Measurements from ENCODE around the gene SUGP2. TPM values are rescaled to one million over a fixed set of nuclear protein-coding genes. Genes with fewer than 3 reads are reported as not detected.

Gene SUGP2
- total RNA-seq, 2 experiments from 2014 or later: 126 to 192 TPM

DNA sequence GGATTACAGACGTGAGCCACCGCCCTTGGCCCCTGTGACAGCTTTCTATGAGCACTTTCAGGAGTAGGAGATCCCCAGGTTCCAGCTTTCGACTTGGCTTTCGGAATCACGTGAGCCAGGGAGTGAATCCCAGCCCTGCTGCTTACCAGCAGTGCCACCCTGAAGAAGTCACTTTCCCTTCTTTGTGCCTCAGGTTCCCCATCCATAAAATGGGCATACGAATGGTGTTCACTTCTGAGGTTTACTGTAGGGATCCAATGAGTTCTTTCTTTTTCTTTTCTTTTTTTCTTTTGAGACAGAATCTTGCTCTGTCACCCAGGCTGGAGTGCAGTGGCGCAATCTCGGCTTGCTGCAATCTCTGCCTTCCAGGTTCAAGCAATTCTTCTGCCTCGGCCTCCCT lies 88.0 kb downstream of the SUGP2 start:
- no peak for DNase-seq
- H3K27ac Mint-ChIP-seq: no peak overlapping the region
- H3K9me3 Mint-ChIP-seq (ENCODE audit: low read depth): no peaks in the 10 kb centered on the region
- H3K4me1 Mint-ChIP-seq: peaks cover 5% of the 10 kb centered on the region
- H3K27me3 Mint-ChIP-seq: peaks cover 25% of the 10 kb centered on the region
- ATAC-seq: no peak
- H3K4me3 Mint-ChIP-seq: no peak overlapping the region
- CTCF ChIA-PET: no interaction called here
- H3K36me3 Mint-ChIP-seq: no peaks in the 10 kb centered on the region

GRCh38 chr19:18943465-18943864 lies 89.9 kb downstream of the SUGP2 start:
- no peaks in the 10 kb centered on the region for H3K9me3 Mint-ChIP-seq (ENCODE audit: low read depth)
- H3K4me3 Mint-ChIP-seq: no peak overlapping the region
- H3K36me3 Mint-ChIP-seq: no peaks in the 10 kb centered on the region
- CTCF ChIA-PET: no interaction called here
- H3K27ac Mint-ChIP-seq: no peak overlapping the region
- DNase-seq (no peak), ATAC-seq (no peak)
- peaks cover 2% of the 10 kb centered on the region for H3K4me1 Mint-ChIP-seq
- H3K27me3 Mint-ChIP-seq: peaks cover 38% of the 10 kb centered on the region

- no peak overlapping the region for H3K4me3 Mint-ChIP-seq
Measured at GRCh38 chr19:18942692-18943091, 90.6 kb downstream of the SUGP2 start.

GRCh38 chr19:18941628-18942354 lies 91.5 kb downstream of the SUGP2 start:
- no peak overlapping the region for H3K27ac Mint-ChIP-seq
- no peaks in the 10 kb centered on the region for H3K36me3 Mint-ChIP-seq
- peaks cover 2% of the 10 kb centered on the region for H3K4me1 Mint-ChIP-seq
- no peak overlapping the region for H3K4me3 Mint-ChIP-seq
- H3K27me3 Mint-ChIP-seq: peaks cover 40% of the 10 kb centered on the region
- CTCF ChIA-PET: no interaction called here
- ATAC-seq: no peak
- no peak for DNase-seq
- H3K9me3 Mint-ChIP-seq (ENCODE audit: low read depth): no peaks in the 10 kb centered on the region

More at GRCh38 chr19:18942692-18943091, 90.6 kb downstream of the SUGP2 start:
- Mint-ChIP-seq H3K9me3 (ENCODE audit: low read depth) (no peaks in the 10 kb centered on the region), H3K27ac (no peak overlapping the region), H3K36me3 (no peaks in the 10 kb centered on the region), H3K27me3 (peaks cover 39% of the 10 kb centered on the region), H3K4me1 (peaks cover 2% of the 10 kb centered on the region)
- no peak for ATAC-seq
- DNase-seq: no peak
- CTCF ChIA-PET: no interaction called here

Other genes with a start within 250 kb of the SUGP2 start
- not detected for gene COMP, start 242.2 kb downstream of the SUGP2 start, total RNA-seq
- gene UPF1, start 201.6 kb downstream of the SUGP2 start, total RNA-seq: 10 to 100 TPM; 98.4 to 98.7 TPM
- not detected for gene CERS1, start 137.4 kb downstream of the SUGP2 start, total RNA-seq
- gene COPE, start 114.1 kb downstream of the SUGP2 start, total RNA-seq: 100 to 1,000 TPM; 251 to 264 TPM
- 10 to 100 TPM; 48.2 to 56.4 TPM for gene DDX49, start 113.8 kb downstream of the SUGP2 start, total RNA-seq
- gene HOMER3, start 92.3 kb downstream of the SUGP2 start, total RNA-seq: under 1 TPM in 1 of 2 experiments, not detected in 1; 0.26 TPM
- 10 to 100 TPM; 30.8 to 39.0 TPM for gene ARMC6, start 86 bp upstream of the SUGP2 start, total RNA-seq
- gene SLC25A42, start 30.5 kb upstream of the SUGP2 start, total RNA-seq: 10 to 100 TPM; 15.6 to 18.7 TPM
- gene TMEM161A, start 105.0 kb upstream of the SUGP2 start, total RNA-seq: 10 to 100 TPM; 22.0 to 25.1 TPM
- gene MEF2B, start 136.7 kb upstream of the SUGP2 start, total RNA-seq: 1 to 10 TPM; 3.2 to 7.2 TPM
- 10 to 100 TPM; 33.1 to 34.8 TPM for gene BORCS8, start 158.6 kb upstream of the SUGP2 start, total RNA-seq
- gene RFXANK, start 158.7 kb upstream of the SUGP2 start, total RNA-seq: 100 to 1,000 TPM; 110 to 121 TPM
- 10 to 100 TPM; 32.8 to 33.0 TPM for gene NR2C2AP, start 169.9 kb upstream of the SUGP2 start, total RNA-seq
- gene NCAN, start 178.4 kb upstream of the SUGP2 start, total RNA-seq: under 1 TPM in 1 of 2 experiments, not detected in 1; 0.05 TPM
- not detected for gene TM6SF2, start 239.8 kb upstream of the SUGP2 start, total RNA-seq